Measurements from ENCODE around the gene HTRA1. TPM values are rescaled to one million over a fixed set of nuclear protein-coding genes. Genes with fewer than 3 reads are reported as not detected.

HTRA1 gene
- total and polyA plus RNA-seq, 7 experiments from 2014 or later: 0.22 to 0.64 (median 0.40) TPM; not detected in 3

GRCh38 chr10:122508021-122508420, 46.7 kb downstream of the HTRA1 start:
- H3K9me3 Mint-ChIP-seq: no peaks in the 10 kb centered on the region
- Histone ChIP-seq H3K27me3 (ENCODE audit: control insufficient read depth in 2 of 2, insufficient read depth in 2 of 2, low read length in 2 of 2) (no peaks in the 10 kb centered on the region), H3K27ac (ENCODE audit: low read depth, low read length) (no peak overlapping the region), H3K9me3 (ENCODE audit: control insufficient read depth in 2 of 3, low read length in 3 of 3) (no peaks in the 10 kb centered on the region), H3K4me3 (ENCODE audit: low read length) (no peak overlapping the region), H3K4me1 (ENCODE audit: control insufficient read depth in 2 of 2, insufficient read depth in 2 of 2, low read length in 2 of 2) (peaks cover 0 to 3% of the 10 kb centered on the region in 2 donors), H3K36me3 (ENCODE audit: control insufficient read depth in 2 of 3, insufficient read depth in 3 of 3, low read length in 3 of 3) (no peaks in the 10 kb centered on the region)
- no peak for DNase-seq
- ATAC-seq: no peak
- H3K4me1 Mint-ChIP-seq: no peaks in the 10 kb centered on the region
- ChIA-PET CTCF (no interaction called here), POLR2A (no interaction called here)
- peaks cover 0 to 4% (median 0%) of the 10 kb centered on the region in 5 donors for H3K27me3 Mint-ChIP-seq
- no peaks in the 10 kb centered on the region for H3K36me3 Mint-ChIP-seq
- no peak overlapping the region for H3K4me3 Mint-ChIP-seq
- intact Hi-C loops (cut with micrococcal nuclease): no loop called here
- no peak overlapping the region for H3K27ac Mint-ChIP-seq

GRCh38 chr10:122509323-122509722, 48.0 kb downstream of the HTRA1 start:
- Histone ChIP-seq H3K4me3 (ENCODE audit: low read length) (no peak overlapping the region), H3K27me3 (ENCODE audit: control insufficient read depth in 2 of 2, insufficient read depth in 2 of 2, low read length in 2 of 2) (no peaks in the 10 kb centered on the region), H3K36me3 (ENCODE audit: control insufficient read depth in 2 of 3, insufficient read depth in 3 of 3, low read length in 3 of 3) (no peaks in the 10 kb centered on the region), H3K9me3 (ENCODE audit: control insufficient read depth in 2 of 3, low read length in 3 of 3) (no peaks in the 10 kb centered on the region), H3K4me1 (ENCODE audit: control insufficient read depth in 2 of 2, insufficient read depth in 2 of 2, low read length in 2 of 2) (peaks cover 0 to 10% of the 10 kb centered on the region in 2 donors), H3K27ac (ENCODE audit: low read depth, low read length) (no peak overlapping the region)
- no peaks in the 10 kb centered on the region for H3K9me3 Mint-ChIP-seq
- POLR2A ChIA-PET: no interaction called here
- ATAC-seq: no peak
- no peak overlapping the region for H3K27ac Mint-ChIP-seq
- no peak overlapping the region for H3K4me3 Mint-ChIP-seq
- H3K27me3 Mint-ChIP-seq: peaks cover 0 to 4% (median 0%) of the 10 kb centered on the region in 5 donors
- H3K36me3 Mint-ChIP-seq: no peaks in the 10 kb centered on the region
- no peak for DNase-seq
- peaks cover 0 to under 1% (median 0%) of the 10 kb centered on the region in 7 donors for H3K4me1 Mint-ChIP-seq
- CTCF ChIA-PET: interaction anchor here (1.0 kb wide), 1 partner anchor 57 kb away, joined by 3 read pairs; no protein-coding TSS in a partner anchor
- intact Hi-C loops (cut with micrococcal nuclease): no loop called here

GRCh38 chr10:122510326-122510725, 49.0 kb downstream of the HTRA1 start:
- Histone ChIP-seq H3K9me3 (ENCODE audit: control insufficient read depth in 2 of 3, low read length in 3 of 3) (no peaks in the 10 kb centered on the region), H3K36me3 (ENCODE audit: control insufficient read depth in 2 of 3, insufficient read depth in 3 of 3, low read length in 3 of 3) (no peaks in the 10 kb centered on the region), H3K27me3 (ENCODE audit: control insufficient read depth in 2 of 2, insufficient read depth in 2 of 2, low read length in 2 of 2) (no peaks in the 10 kb centered on the region), H3K4me1 (ENCODE audit: control insufficient read depth in 2 of 2, insufficient read depth in 2 of 2, low read length in 2 of 2) (peaks cover 0 to 20% of the 10 kb centered on the region in 2 donors), H3K27ac (ENCODE audit: low read depth, low read length) (no peak overlapping the region), H3K4me3 (ENCODE audit: low read length) (no peak overlapping the region)
- no peak for ATAC-seq
- DNase-seq: no peak
- intact Hi-C loops (cut with micrococcal nuclease): loop anchor here (1.0 to 5.0 kb wide), 3 partner anchors 55 to 192 kb away; no protein-coding TSS in a partner anchor
- no peaks in the 10 kb centered on the region for H3K36me3 Mint-ChIP-seq
- H3K27me3 Mint-ChIP-seq: peaks cover 0 to 4% (median 0%) of the 10 kb centered on the region in 5 donors
- no peaks in the 10 kb centered on the region for H3K9me3 Mint-ChIP-seq
- CTCF ChIA-PET: interaction anchor here (1.0 kb wide), 1 partner anchor 56 kb away, joined by 3 read pairs; no protein-coding TSS in a partner anchor
- POLR2A ChIA-PET: no interaction called here
- no peak overlapping the region for H3K4me3 Mint-ChIP-seq
- peaks cover 0 to 11% (median 5%) of the 10 kb centered on the region in 7 donors for H3K4me1 Mint-ChIP-seq
- H3K27ac Mint-ChIP-seq: no peak overlapping the region

- Mint-ChIP-seq H3K27ac (no peak overlapping the region), H3K4me3 (no peak overlapping the region), H3K4me1 (peaks cover under 1 to 14% (median 9%) of the 10 kb centered on the region in 7 donors), H3K9me3 (no peaks in the 10 kb centered on the region), H3K27me3 (peaks cover 0 to 4% (median 0%) of the 10 kb centered on the region in 5 donors), H3K36me3 (no peaks in the 10 kb centered on the region)
- POLR2A ChIA-PET: no interaction called here
- no peaks in the 10 kb centered on the region for H3K9me3 ChIP-seq (ENCODE audit: control insufficient read depth in 2 of 3, low read length in 3 of 3)
- ATAC-seq: no peak
- H3K4me1 ChIP-seq (ENCODE audit: control insufficient read depth in 2 of 2, insufficient read depth in 2 of 2, low read length in 2 of 2): peaks cover 0 to 24% of the 10 kb centered on the region in 2 donors
- DNase-seq: no peak
- no peak overlapping the region for H3K27ac ChIP-seq (ENCODE audit: low read depth, low read length)
- no peaks in the 10 kb centered on the region for H3K36me3 ChIP-seq (ENCODE audit: control insufficient read depth in 2 of 3, insufficient read depth in 3 of 3, low read length in 3 of 3)
- no peaks in the 10 kb centered on the region for H3K27me3 ChIP-seq (ENCODE audit: control insufficient read depth in 2 of 2, insufficient read depth in 2 of 2, low read length in 2 of 2)
- CTCF ChIA-PET: interaction anchor here (0.7 kb wide), 1 partner anchor 59 kb away, joined by 3 read pairs; no protein-coding TSS in a partner anchor
- H3K4me3 ChIP-seq (ENCODE audit: low read length): no peak overlapping the region
- intact Hi-C loops (cut with micrococcal nuclease): loop anchor here (1.0 to 5.0 kb wide), 3 partner anchors 55 to 192 kb away; no protein-coding TSS in a partner anchor
Observed at GRCh38 chr10:122510736-122511135, 49.4 kb downstream of the HTRA1 start.

GRCh38 chr10:122513053-122513452, 51.7 kb downstream of the HTRA1 start:
- ATAC-seq (no peak), DNase-seq (no peak)
- CTCF ChIA-PET: interaction anchor here (0.6 kb wide), 1 partner anchor 84 kb away, joined by 4 read pairs; no protein-coding TSS in a partner anchor
- POLR2A ChIA-PET: no interaction called here
- Histone ChIP-seq H3K4me3 (ENCODE audit: low read length) (no peak overlapping the region), H3K9me3 (ENCODE audit: control insufficient read depth in 2 of 3, low read length in 3 of 3) (no peaks in the 10 kb centered on the region), H3K27ac (ENCODE audit: low read depth, low read length) (no peak overlapping the region), H3K27me3 (ENCODE audit: control insufficient read depth in 2 of 2, insufficient read depth in 2 of 2, low read length in 2 of 2) (no peaks in the 10 kb centered on the region), H3K4me1 (ENCODE audit: control insufficient read depth in 2 of 2, insufficient read depth in 2 of 2, low read length in 2 of 2) (peaks cover 4 to 39% of the 10 kb centered on the region in 2 donors), H3K36me3 (ENCODE audit: control insufficient read depth in 2 of 3, insufficient read depth in 3 of 3, low read length in 3 of 3) (no peaks in the 10 kb centered on the region)
- Mint-ChIP-seq H3K9me3 (peaks cover 0 to 1% (median 0%) of the 10 kb centered on the region in 11 donors), H3K4me3 (no peak overlapping the region), H3K4me1 (peaks cover 10 to 27% (median 20%) of the 10 kb centered on the region in 7 donors), H3K27me3 (peaks cover 0 to 4% (median 0%) of the 10 kb centered on the region in 5 donors), H3K36me3 (no peaks in the 10 kb centered on the region), H3K27ac (no peak overlapping the region)
- intact Hi-C loops (cut with micrococcal nuclease): loop anchor here (5.0 kb wide), 2 partner anchors 54 to 189 kb away; no protein-coding TSS in a partner anchor

GRCh38 chr10:122514045-122514840, 52.9 kb downstream of the HTRA1 start:
- no peaks in the 10 kb centered on the region for H3K36me3 ChIP-seq (ENCODE audit: control insufficient read depth in 2 of 3, insufficient read depth in 3 of 3, low read length in 3 of 3)
- DNase-seq (no peak), ATAC-seq (no peak)
- Mint-ChIP-seq H3K36me3 (no peaks in the 10 kb centered on the region), H3K9me3 (peaks cover 0 to 1% (median 0%) of the 10 kb centered on the region in 11 donors), H3K27ac (no peak overlapping the region), H3K4me1 (peaks cover 10 to 27% (median 20%) of the 10 kb centered on the region in 7 donors), H3K27me3 (no peaks in the 10 kb centered on the region), H3K4me3 (no peak overlapping the region)
- H3K4me3 ChIP-seq (ENCODE audit: low read length): no peak overlapping the region
- H3K9me3 ChIP-seq (ENCODE audit: control insufficient read depth in 2 of 3, low read length in 3 of 3): no peaks in the 10 kb centered on the region
- peaks cover 4 to 39% of the 10 kb centered on the region in 2 donors for H3K4me1 ChIP-seq (ENCODE audit: control insufficient read depth in 2 of 2, insufficient read depth in 2 of 2, low read length in 2 of 2)
- CTCF ChIA-PET: interaction anchor here (0.7 to 2.4 kb wide), 2 partner anchors 16 to 51 kb away, joined by 3 to 8 read pairs; no protein-coding TSS in a partner anchor
- intact Hi-C loops (cut with micrococcal nuclease): loop anchor here (5.0 kb wide), 2 partner anchors 53 to 188 kb away; no protein-coding TSS in a partner anchor
- POLR2A ChIA-PET: interaction anchor here (0.6 kb wide), 1 partner anchor 43 kb away, joined by 3 read pairs; no protein-coding TSS in a partner anchor
- no peak overlapping the region for H3K27ac ChIP-seq (ENCODE audit: low read depth, low read length)
- no peaks in the 10 kb centered on the region for H3K27me3 ChIP-seq (ENCODE audit: control insufficient read depth in 2 of 2, insufficient read depth in 2 of 2, low read length in 2 of 2)

All from naive thymus-derived CD4-positive, alpha-beta T cell (primary cell).